Lung (tissue), 13 donors: ENCODE measurements around the gene CEP104. TPM values are rescaled to one million over a fixed set of nuclear protein-coding genes. Genes with fewer than 3 reads are reported as not detected.

Experiments
- ATAC-seq: fragments of 200-7000 bp; cut with Tn5 transposase; one replicate; pipeline ENCODE4 v1.9.1; 2020; ENCODE audit warnings: moderate number of reproducible peaks; ENCODE audit not compliant: insufficient read depth, low FRiP score
- DNase-seq, 3 donors: peaks; one replicate each; pipeline ENCODE4 v3.0.0-alpha.2; 2013 to 2017
- H3K27ac ChIP-seq, 2 donors: one replicate each; pipeline ENCODE4 v1.5.1; 2013; ENCODE audit warnings: mild to moderate bottlenecking in 2 of 2, moderate library complexity in 2 of 2, control low read depth in 1 of 2, inconsistent platforms in 1 of 2, low read depth in 1 of 2, low read length in 1 of 2
- H3K27me3 ChIP-seq, 3 donors: one replicate each; pipeline ENCODE4 v1.5.1; 2013; ENCODE audit warnings: low read length in 2 of 3; ENCODE audit not compliant: control insufficient read depth in 3 of 3, insufficient read depth in 3 of 3
- H3K36me3 ChIP-seq, 4 donors: one replicate each; pipeline ENCODE4 v1.5.1; 2013; ENCODE audit warnings: low read length in 4 of 4, mild to moderate bottlenecking in 1 of 4, moderate library complexity in 1 of 4; ENCODE audit not compliant: control insufficient read depth in 4 of 4, insufficient read depth in 4 of 4
- H3K4me1 ChIP-seq, 5 donors: one replicate each; pipeline ENCODE4 v1.5.1; 2013; ENCODE audit warnings: low read length in 5 of 5, mild to moderate bottlenecking in 2 of 5, moderate library complexity in 1 of 5; ENCODE audit not compliant: control insufficient read depth in 5 of 5, insufficient read depth in 5 of 5
- H3K4me3 ChIP-seq: one replicate; pipeline ENCODE4 v1.5.1; 2013; ENCODE audit warnings: mild to moderate bottlenecking, control low read depth, moderate library complexity
- H3K9ac ChIP-seq, 2 donors: one replicate each; pipeline ENCODE4 v1.5.1; 2013; ENCODE audit warnings: low read length in 2 of 2, control low read depth in 1 of 2; ENCODE audit not compliant: insufficient read depth in 1 of 2
- H3K9me3 ChIP-seq, 4 donors: one replicate each; pipeline ENCODE4 v1.5.1; 2013; ENCODE audit warnings: low read length in 3 of 4, mild to moderate bottlenecking in 1 of 4, moderate library complexity in 1 of 4; ENCODE audit not compliant: control insufficient read depth in 4 of 4, insufficient read depth in 3 of 4
- WGBS, 2 donors: extraction: QIAGEN DNeasy Blood & Tissue Kit; methylation state at CpG; one replicate each; pipeline ENCODE4 v1.1.7; 2013; 5-methylcytosine and 5-hydroxymethylcytosine counted together
- polyA plus RNA-seq, 2 donors: library from polyadenylated mRNA; stranded (reverse); fragments of 200-250 nt; gene quantifications; one replicate each; pipeline ENCODE4 v1.2.1, GENCODE V29; 2013
- small RNA-seq: library from RNA; depleted of rRNA; stranded (forward); fragments of <200 nt; gene quantifications from one replicate; pipeline ENCODE3, GENCODE V24; 2014; ENCODE audit warnings: low replicate concordance
- total RNA-seq, 2 donors: library from RNA; depleted of rRNA in 1 of 2; stranded (reverse); fragments of >200 nt in 1 of 2; gene quantifications; one replicate each; pipeline ENCODE4 v1.2.1, GENCODE V29; 2014 to 2021
- TF ChIP-seq, protein P1 (sequence below): IDR thresholded peaks from 2 replicates; pipeline ENCODE4 v1.5.1; 2012; ENCODE audit warnings: mild to moderate bottlenecking; ENCODE audit errors: control extremely low read depth, extremely low read depth
- donor health status: control.
- donor health status: control.
- donor health status: Bipolar disorder and iron deficiency.
- donor health status: healthy.
- donor health status: DM: yes; HTN: yes; CAD: no.

Gene CEP104
- total and polyA plus RNA-seq, 4 donors: 8.9 to 56.5 (median 25.5) TPM

DNA sequence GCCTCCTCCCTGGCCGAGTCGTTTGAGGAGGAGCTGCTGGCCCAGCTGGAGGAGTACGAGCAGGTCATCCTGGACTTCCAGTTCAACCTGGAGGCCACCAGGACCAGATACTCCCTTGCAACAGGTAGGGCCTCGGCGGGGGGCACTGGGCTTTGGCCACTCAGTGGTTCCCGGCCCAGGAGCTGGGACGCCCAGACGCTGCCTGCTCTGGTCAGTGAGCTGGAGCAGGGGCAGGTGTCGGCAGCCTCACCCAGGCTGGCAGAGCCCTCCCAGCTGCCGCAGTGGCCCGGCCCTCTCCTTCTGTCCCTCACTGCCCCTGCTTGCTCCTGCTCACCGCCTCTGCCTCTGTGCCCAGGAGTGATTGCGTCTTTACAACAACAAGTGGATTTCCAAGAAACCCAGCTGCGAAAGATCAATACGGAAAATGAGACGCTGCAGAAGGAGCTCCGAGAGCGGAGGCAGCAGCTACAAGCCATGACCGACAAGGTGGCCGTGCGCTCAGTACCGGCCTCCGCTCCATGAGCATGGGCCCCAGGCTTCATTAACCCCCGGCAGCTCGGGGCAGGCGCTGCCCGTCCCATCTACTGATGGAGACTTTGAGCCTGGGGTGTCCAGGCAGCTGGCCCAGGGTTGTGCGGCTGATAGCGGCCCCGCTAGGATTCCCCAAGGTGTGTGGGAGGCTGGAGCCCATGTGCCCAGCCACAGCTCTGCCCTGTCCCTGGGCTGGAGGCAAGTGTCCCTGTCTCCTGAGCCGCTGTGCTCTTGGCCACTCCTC, 93.5 kb downstream of the CEP104 start:
- H3K4me1 ChIP-seq: no peaks in the 10 kb centered on the region
- no peak overlapping the region for H3K4me3 ChIP-seq
- H3K27ac ChIP-seq: no peak overlapping the region
- ATAC-seq (no peak), DNase-seq (no peak)
- H3K9me3 ChIP-seq: no peaks in the 10 kb centered on the region
- no peaks in the 10 kb centered on the region for H3K36me3 ChIP-seq
- 82% methylated on average over 31 of the region's 31 CpGs for WGBS, 2 donors
- H3K27me3 ChIP-seq: no peaks in the 10 kb centered on the region
- no peak overlapping the region for H3K9ac ChIP-seq
- TF ChIP-seq, protein P1, sequence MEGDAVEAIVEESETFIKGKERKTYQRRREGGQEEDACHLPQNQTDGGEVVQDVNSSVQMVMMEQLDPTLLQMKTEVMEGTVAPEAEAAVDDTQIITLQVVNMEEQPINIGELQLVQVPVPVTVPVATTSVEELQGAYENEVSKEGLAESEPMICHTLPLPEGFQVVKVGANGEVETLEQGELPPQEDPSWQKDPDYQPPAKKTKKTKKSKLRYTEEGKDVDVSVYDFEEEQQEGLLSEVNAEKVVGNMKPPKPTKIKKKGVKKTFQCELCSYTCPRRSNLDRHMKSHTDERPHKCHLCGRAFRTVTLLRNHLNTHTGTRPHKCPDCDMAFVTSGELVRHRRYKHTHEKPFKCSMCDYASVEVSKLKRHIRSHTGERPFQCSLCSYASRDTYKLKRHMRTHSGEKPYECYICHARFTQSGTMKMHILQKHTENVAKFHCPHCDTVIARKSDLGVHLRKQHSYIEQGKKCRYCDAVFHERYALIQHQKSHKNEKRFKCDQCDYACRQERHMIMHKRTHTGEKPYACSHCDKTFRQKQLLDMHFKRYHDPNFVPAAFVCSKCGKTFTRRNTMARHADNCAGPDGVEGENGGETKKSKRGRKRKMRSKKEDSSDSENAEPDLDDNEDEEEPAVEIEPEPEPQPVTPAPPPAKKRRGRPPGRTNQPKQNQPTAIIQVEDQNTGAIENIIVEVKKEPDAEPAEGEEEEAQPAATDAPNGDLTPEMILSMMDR: no peak

GRCh38 chr1:3762873-3763228, 94.2 kb downstream of the CEP104 start:
- Histone ChIP-seq H3K9ac (no peak overlapping the region), H3K27ac (no peak overlapping the region), H3K4me3 (no peak overlapping the region), H3K9me3 (no peaks in the 10 kb centered on the region), H3K27me3 (no peaks in the 10 kb centered on the region), H3K4me1 (no peaks in the 10 kb centered on the region), H3K36me3 (no peaks in the 10 kb centered on the region)
- 83 to 90% methylated on average over 12 of the region's 12 CpGs for WGBS, 2 donors
- TF ChIP-seq, protein P1: no peak
- ATAC-seq (no peak), DNase-seq (no peak)

GRCh38 chr1:3762151-3762872, 94.7 kb downstream of the CEP104 start:
- Histone ChIP-seq H3K27me3 (no peaks in the 10 kb centered on the region), H3K4me3 (no peak overlapping the region), H3K9ac (no peak overlapping the region), H3K9me3 (no peaks in the 10 kb centered on the region), H3K4me1 (no peaks in the 10 kb centered on the region), H3K27ac (no peak overlapping the region), H3K36me3 (no peaks in the 10 kb centered on the region)
- no peak for DNase-seq
- WGBS, 2 donors: 79 to 90% methylated on average over 14 to 15 of the region's 15 CpGs
- ATAC-seq: no peak
- TF ChIP-seq, protein P1: no peak

Small RNAs within 50 kb of the gene (small RNA-seq; reads per million reads assigned to genes)
- gene RN7SL574P: not detected

Other genes starting within 250 kb of the CEP104 start
- gene MEGF6, start 245.7 kb downstream of the CEP104 start, total RNA-seq: 10 to 100 TPM; 44.1 to 54.2 TPM
- gene MEGF6, start 245.7 kb downstream of the CEP104 start, polyA plus RNA-seq: 10 to 100 TPM; 17.7 to 52.4 TPM
- gene TPRG1L, start 232.2 kb downstream of the CEP104 start, total RNA-seq: 10 to 100 TPM; 30.7 to 46.6 TPM
- 10 to 100 TPM; 24.1 to 35.1 TPM for gene TPRG1L, start 232.2 kb downstream of the CEP104 start, polyA plus RNA-seq
- gene WRAP73, start 207.1 kb downstream of the CEP104 start, total RNA-seq: 10 to 100 TPM; 17.3 to 24.7 TPM
- gene WRAP73, start 207.1 kb downstream of the CEP104 start, polyA plus RNA-seq: 10 to 100 TPM; 20.9 to 25.3 TPM
- gene TP73, start 204.7 kb downstream of the CEP104 start, total RNA-seq: 10 to 100 TPM in 1 of 2 donors, 1 to 10 TPM in 1; 2.5 to 12.3 TPM
- 1 to 10 TPM; 1.7 to 2.0 TPM for gene TP73, start 204.7 kb downstream of the CEP104 start, polyA plus RNA-seq
- gene CCDC27, start 104.8 kb downstream of the CEP104 start, total RNA-seq: not detected
- gene CCDC27, start 104.8 kb downstream of the CEP104 start, polyA plus RNA-seq: not detected
- 10 to 100 TPM in 1 of 2 donors, 1 to 10 TPM in 1; 8.0 to 11.0 TPM for gene SMIM1, start 84.5 kb downstream of the CEP104 start, total RNA-seq
- 10 to 100 TPM; 10.7 to 15.9 TPM for gene SMIM1, start 84.5 kb downstream of the CEP104 start, polyA plus RNA-seq
- gene LRRC47, start 60.7 kb downstream of the CEP104 start, total RNA-seq: 10 to 100 TPM; 22.3 to 33.9 TPM
- 10 to 100 TPM; 14.4 to 18.7 TPM for gene LRRC47, start 60.7 kb downstream of the CEP104 start, polyA plus RNA-seq
- gene DFFB, start 265 bp upstream of the CEP104 start, total RNA-seq: 10 to 100 TPM in 1 of 2 donors, 1 to 10 TPM in 1; 6.1 to 12.1 TPM
- 1 to 10 TPM; 5.1 to 5.6 TPM for gene DFFB, start 265 bp upstream of the CEP104 start, polyA plus RNA-seq
- 10 to 100 TPM; 19.3 TPM for gene C1orf174, start 43.1 kb upstream of the CEP104 start, total RNA-seq
- 10 to 100 TPM; 10.8 to 15.8 TPM for gene C1orf174, start 43.1 kb upstream of the CEP104 start, polyA plus RNA-seq